OCI-LY7 (cell line): ENCODE data around the gene NDUFAF2.

Experiments used
- CTCF ChIP-seq: fragments of 200-600 bp; sonication (generic); conservative IDR thresholded peaks from 2 replicates; pipeline ENCODE4 v1.5.1; 2014; ENCODE audit warnings: mild to moderate bottlenecking, antibody characterized with exemption, low read length, moderate library complexity, mixed read lengths
- EZH2phosphoT487 ChIP-seq: fragments of 200-600 bp; sonication (generic); IDR thresholded peaks from 2 replicates; pipeline ENCODE4 v1.6.1; 2018; ENCODE audit warnings: low read depth, borderline replicate concordance, mild to moderate bottlenecking, mixed run types, antibody characterized with exemption, low read length, moderate library complexity, mixed read lengths

DNA sequence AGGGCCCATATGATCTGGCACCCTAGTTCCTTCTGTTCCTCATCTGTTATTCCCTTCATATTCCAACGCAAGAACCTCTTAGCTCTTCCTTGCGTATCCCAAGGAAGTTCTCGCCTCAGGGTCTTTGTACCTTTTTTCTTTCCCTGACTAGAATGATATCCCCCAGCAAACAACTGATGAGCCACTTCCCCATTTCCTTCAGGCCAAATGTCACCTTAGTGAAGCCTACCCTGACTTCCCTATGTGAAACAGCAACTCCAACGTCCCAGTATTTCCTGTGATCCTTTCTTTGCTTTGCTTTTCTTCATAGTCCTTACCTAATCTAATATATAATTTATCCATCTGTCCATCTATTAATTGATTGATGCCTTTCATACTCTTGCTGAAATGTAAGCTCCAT is 48.0 kb upstream of the NDUFAF2 start:
- TF ChIP-seq CTCF (no peak), EZH2phosphoT487 (no peak)
